GM12892 (cell line): Measurements from ENCODE around the gene KIF1B.

ENCODE experiments used
- POLR2A ChIP-seq: IDR thresholded peaks from 2 replicates; pipeline ENCODE4 v1.6.1; 2011; ENCODE audit warnings: low read depth, low read length, control low read depth
- POLR2AphosphoS5 ChIP-seq: IDR thresholded peaks from 2 replicates; pipeline ENCODE4 v1.6.1; 2011; ENCODE audit warnings: low read depth, low read length, control low read depth
- TAF1 ChIP-seq: IDR thresholded peaks from 2 replicates; pipeline ENCODE4 v1.6.1; 2011; ENCODE audit warnings: low read depth, mild to moderate bottlenecking, control low read depth, low read length, borderline replicate concordance

GRCh38 chr1:10338611-10339010 lies 128.2 kb downstream of the KIF1B start:
- no peak for TF ChIP-seq POLR2A
- TF ChIP-seq POLR2AphosphoS5, result no peak
- TF ChIP-seq TAF1, result no peak
